Right ventricle myocardium inferior (tissue), 1 donor: ENCODE data around the gene NKD1. TPM values are rescaled to one million over a fixed set of nuclear protein-coding genes. Genes with fewer than 3 reads are reported as not detected.

ENCODE experiments used
- ATAC-seq: fragments of 200-7000 bp; cut with Tn5 transposase; one replicate; pipeline ENCODE4 v1.9.1; 2020; ENCODE audit warnings: mild to moderate bottlenecking, moderate library complexity
- DNase-seq: peaks from one replicate; pipeline ENCODE4 v3.0.0; 2021; ENCODE audit errors: missing footprints
- intact Hi-C: fragments of 100-400 bp; cut with DNase I; formaldehyde crosslinking; loops from one replicate; pipeline ENCODE4 v1.11.0; 2022
- total RNA-seq: library from RNA; stranded (reverse); fragmentation: NEBNext Ultra II Directional; extraction: Animal tissue kit (Norgen Biotek cat#: 25700); gene quantifications from one replicate; pipeline ENCODE4 v1.2.1, GENCODE V29; 2021
- donor health status: DM: no; HTN: yes; CAD: no; lungs with severe emphysema.

NKD1 gene
- total RNA-seq, 1 donor from 2014 or later: 0.43 TPM

DNA sequence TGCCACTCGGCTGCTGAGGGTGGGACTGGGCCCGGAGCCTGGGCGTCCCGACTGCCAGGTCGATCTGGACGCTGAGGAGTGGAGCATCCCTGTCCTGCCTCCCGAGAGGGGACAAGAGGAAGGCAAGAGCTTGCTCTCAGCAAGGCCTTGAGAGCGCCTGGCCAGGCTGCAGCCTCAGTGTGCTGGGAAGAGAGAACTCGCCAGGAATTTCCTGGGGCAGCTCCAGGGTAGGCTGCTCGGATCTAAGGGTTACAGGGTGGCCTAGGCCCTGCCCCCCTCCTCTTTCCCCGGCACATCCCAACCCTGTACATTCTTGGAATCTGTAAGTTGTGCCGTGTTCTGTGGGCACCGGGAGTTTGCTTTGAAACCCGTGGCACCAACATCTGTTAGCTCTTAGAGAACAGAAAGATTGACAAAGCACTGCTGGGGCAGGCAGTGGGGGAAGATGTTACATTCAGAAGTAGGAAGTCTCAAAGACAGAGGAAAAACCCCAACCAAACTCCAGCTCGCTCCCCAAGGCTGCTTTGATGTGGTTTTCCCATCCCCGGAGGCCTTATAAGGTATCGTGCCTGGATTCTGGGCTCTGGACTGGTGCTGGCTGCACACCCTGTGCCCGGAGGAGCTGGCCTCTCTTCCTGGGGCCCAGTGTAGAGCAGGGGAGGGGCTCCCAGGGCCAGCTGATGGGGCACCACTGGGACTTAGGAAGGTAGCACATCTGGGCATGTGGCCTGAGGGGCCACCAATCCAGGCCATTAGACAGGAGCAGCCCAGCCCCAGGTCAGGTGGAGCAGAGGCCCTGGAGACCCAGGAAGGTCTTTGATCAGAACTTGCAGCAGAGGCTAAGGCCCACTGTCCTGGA, 55.2 kb downstream of the NKD1 start:
- intact Hi-C loops: no loop called here

DNA sequence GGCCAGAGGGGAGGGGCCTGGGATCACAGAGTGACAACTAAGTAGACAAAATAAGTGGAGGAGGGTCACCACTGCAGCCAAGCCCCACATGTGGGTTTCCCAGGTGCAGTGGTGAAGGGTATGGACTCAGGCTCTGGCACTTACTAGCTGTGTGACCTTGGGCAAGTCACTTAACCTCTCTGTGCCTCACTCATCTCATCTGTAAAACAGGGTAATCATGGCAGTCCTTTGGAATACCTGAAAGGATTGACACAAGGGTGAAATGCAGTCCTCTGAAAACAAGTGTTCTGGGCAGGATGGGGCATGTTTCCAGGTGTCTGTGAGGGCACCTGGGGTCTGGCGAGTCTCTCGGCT, 55.8 kb downstream of the NKD1 start:
- DNase-seq (peak; percentile 11), ATAC-seq (no peak)
- intact Hi-C loops: no loop called here

More for the DNA sequence above, 55.2 kb downstream of the NKD1 start:
- DNase-seq (peak; percentile 71), ATAC-seq (peak; percentile 72)

DNA sequence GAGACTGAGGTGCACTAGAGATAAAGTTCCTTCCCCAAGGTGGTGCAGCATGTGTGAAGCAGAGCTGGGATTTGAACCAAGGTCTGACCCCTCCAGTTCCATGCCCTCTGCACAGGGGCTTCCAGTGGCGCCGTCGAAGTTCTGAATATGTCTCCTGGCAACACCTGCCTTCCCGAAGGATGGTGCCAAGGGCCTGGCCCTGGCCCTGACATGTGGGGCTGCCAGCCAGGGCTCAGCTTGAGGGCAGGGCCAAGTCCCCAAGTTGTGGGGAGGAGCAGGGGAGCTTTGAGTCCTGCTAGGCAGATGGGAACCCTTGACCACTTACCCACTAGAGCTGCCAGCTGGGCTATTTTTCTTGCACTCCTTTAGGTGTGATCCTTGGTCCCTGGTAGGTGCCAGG, 56.4 kb downstream of the NKD1 start:
- ATAC-seq (no peak), DNase-seq (no peak)
- intact Hi-C loops: no loop called here

DNA sequence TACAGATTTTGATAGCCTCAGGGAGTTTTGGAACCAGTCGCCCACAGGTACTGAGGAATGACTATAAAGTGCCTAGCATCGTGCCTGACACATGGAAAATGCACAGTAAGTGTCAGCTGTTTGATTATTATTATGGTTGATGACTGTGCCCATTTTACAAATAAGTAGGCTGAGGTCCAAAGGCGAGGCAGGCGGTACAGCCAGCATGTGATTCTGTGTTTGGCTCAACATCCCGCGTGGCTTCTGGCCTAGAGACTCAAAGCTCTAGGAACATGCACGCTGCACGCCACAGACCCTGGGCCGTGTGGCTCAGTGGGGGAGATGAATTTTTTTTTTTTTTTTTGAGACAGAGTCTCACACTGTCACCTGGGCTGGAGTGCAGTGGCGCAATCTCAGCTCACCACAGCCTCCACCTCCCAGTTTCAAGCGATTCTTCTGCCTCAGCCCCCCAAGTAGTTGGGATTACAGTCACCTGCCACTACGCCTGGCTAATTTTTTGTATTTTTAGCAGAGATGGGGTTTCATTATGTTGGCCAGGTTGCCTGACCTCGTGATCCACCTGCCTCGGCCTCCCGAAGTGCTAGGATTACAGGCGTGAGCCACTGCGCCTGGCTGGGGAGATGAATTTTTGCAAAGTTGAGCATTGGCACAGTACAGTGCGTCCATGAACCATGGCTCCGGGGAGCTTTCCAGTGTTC, 57.7 kb downstream of the NKD1 start:
- DNase-seq (peak; percentile 27), ATAC-seq (no peak)
- intact Hi-C loops: no loop called here

DNA sequence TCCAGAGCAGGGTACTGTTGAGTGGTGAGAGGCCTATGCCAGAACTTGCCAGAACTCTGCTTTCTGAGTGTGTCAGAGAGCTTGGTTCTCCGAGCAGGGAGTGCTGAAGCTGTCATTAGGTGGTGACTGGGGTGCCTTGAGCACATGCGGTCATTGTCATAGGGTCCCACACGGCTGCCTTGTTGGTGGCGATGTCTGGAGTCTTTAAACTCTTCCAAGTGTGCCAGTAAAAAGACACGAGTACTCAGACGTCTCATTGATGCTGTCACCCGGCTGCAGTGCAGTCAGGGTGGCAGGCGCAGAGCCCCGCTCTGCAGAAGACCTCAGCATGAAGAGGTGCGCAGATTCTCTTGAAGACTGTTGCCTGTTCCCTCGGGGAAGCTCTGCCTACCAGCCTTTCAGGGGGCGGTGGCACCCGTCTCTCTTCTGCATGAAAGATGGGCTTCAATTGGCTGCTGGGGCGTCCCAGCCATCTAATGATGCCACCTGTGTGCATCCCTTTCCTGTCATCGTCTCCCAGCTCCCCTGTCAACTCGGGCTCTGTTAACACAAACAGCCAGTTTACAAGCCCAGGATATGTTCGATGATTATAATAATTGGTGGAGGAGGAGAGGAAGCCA, 58.3 kb downstream of the NKD1 start:
- ATAC-seq: no peak
- intact Hi-C loops: no loop called here

DNA sequence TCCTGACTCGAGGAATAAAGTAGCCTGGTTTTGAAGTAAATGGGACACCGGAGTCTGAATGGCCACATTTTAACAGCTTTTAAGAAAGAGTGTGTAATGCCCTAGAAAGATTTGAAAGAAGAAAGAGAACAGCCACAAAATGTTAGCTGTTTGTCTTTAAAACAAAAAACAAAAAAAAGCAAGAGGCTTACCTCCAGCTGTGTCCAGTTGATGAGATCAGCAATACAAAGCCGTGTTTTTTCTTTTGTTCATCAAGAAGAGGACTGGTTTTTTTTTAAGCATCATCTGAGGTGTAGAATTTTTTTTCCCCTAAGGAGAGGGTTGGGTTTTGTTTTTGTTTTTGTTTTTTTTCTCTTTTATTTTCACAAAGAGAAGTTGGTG, 58.8 kb downstream of the NKD1 start:
- ATAC-seq (no peak), DNase-seq (no peak)
- intact Hi-C loops: no loop called here

More for the DNA sequence above, 58.3 kb downstream of the NKD1 start:
- DNase-seq: peak; percentile 68

DNA sequence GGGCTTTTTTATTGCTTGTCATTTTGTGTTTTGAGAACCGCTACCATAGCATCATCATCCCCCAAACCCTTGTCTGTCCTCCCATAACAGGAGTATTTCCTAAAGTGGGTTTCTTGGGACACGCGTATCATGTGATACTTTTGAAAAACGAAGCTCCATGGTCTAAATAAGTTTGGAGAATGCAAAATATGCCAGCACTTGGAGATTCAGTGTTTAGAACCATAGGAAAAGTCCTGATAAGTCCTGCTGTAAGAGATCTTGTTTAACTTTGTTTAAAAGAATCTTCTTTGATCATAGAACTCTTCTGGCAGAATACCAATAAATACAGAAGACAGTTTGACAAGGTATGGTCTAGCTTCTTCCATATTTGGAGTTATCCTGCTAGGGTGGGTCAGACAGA, 59.3 kb downstream of the NKD1 start:
- ATAC-seq (no peak), DNase-seq (no peak)
- intact Hi-C loops: no loop called here

DNA sequence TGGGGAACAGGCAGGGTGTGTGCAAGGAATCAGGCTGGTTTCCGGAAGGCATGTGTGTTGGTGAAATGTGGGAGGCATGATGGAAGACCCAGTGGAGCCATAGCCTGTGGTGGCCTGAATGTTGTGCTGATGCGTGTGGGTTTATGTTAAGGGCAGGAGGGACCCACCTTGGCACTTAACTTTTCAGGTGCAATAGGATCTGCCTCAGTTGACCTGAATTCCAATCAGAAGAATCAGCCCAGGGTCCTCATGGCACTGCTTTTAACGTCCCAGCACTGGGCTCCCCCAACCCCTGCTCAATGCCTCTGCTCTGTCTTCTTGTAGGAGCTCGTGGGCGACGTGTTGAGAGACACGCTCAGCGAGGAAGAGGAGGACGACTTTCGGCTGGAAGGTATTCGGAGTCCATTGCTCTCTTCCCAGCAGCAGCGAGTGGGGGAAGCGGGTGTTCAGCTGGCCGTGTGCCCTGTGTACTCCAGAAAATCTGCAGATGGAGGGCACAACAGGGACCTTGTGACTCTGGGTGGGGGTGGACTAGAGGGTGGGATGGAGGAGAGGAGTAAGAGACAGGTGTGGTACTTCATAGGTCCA, 59.9 kb downstream of the NKD1 start:
- DNase-seq (peak; percentile 25), ATAC-seq (no peak)
- intact Hi-C loops: no loop called here

DNA sequence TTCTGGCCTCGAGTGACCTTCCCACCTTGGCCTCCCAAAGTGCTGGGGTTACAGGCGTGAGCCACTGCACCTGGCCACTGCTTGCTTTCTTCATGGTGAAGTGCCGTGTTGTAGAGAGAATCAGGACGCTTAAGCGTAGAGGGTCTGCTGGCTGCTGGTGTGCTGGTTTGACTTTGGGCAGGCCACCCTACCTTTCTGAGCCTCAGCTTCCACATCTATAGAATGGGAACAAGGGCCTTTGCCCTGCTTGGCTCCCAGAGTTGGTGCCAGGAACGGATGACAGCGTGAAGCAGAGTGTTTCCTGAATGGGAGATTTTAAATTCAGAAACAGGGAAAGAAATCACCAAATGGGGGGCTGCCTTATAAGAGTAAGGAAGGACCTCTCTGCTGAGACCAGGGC, 60.9 kb downstream of the NKD1 start:
- DNase-seq (peak; percentile 37), ATAC-seq (no peak)
- intact Hi-C loops: no loop called here

DNA sequence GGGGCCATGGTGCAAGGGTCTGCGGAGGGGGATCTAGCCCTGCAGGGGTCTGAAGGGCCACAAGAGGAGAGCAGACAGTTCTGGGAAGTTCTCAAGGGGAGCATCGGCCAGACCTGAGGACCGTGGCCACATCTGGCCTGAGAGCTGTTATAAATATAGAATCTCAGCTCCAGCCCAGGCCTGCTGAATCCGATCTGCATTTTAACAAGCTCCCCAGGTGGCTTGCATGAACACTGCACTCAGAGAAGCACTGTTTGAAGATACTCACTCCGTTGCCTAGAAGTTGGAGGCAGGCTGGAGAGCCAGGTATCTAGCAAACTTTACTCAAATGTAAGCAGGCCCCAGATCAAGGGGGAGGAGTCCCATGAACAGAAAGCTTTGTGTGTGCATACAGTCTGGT, 61.3 kb downstream of the NKD1 start:
- ATAC-seq: no peak
- no peak for DNase-seq
- intact Hi-C loops: no loop called here

DNA sequence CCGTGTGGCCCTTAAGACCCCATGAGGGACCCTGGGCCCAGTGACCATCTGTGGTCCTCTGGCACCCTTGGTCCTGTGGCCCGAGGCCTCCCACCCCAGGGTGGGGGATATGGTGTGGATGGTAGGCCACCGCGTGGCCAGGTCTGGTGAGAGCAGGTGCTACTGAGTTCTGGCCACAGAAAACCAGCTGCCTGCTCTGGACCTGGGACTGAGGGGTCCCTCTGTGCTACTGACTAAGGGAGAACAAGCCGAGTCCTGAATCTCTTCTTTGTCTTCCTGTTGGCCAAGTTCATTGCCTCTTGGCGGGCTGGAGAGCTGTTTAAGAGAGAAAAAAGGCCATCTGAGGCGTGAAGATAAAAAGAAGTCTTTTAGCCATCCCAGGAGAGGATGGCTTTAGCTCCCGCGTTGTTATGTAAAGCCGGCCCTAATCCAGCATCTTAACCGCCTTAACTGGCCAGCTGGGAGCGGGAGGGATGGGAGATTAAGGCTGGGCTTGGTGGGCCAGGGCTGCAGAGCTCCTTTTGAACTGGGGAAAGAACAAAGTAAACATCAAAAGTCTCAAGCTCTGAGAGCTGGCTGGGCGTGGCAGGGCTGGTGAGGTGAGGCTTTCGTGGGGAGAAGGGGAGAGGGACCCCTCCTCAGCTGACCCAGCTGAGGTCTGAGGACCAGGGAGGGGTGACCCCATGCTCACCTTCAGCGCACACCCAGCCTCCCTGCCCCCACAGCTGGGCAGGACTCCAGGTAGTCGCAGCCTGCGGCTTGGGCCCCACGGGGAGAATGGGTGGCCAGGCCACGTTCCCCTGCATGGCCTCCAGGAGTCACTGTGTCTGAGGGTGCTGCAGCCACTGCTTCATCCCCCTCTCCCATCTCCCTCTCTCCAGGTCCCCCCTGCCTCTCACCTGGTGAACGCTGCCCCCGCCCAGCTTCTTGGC, 62.4 kb downstream of the NKD1 start:
- intact Hi-C loops: no loop called here
- DNase-seq (peak; percentile 53), ATAC-seq (peak; percentile 20)

DNA sequence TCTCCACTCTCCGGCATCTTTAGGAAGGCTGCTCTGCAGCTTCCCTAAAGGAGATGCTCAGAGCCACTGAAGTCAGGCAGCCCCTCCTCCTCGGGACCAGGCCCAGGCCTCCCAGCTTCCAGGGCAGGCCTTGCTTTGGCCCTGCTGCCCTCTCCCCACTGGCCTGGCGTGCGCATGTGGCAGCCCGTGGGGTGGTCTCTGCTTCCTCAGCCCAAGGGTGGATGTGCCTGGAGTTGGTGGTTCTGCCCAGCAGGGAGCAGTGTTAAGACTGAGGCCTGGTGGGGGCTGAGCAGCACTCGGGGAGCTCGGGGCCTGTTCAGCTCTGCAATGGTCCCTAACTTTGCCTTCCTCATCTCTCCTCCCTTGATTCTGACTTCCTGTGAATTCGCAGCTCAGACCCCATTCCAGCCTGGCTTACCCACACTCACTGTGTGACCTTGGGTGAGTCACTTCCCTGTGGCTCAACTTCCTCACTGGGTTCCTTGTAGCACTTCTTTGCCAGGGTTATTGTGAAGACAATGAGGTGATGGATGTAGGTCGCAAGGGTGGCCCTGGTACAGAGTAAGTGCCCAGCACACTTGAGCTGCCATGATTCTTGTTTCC, 63.2 kb downstream of the NKD1 start:
- ATAC-seq: no peak
- intact Hi-C loops: no loop called here
- peak; percentile 48 for DNase-seq

DNA sequence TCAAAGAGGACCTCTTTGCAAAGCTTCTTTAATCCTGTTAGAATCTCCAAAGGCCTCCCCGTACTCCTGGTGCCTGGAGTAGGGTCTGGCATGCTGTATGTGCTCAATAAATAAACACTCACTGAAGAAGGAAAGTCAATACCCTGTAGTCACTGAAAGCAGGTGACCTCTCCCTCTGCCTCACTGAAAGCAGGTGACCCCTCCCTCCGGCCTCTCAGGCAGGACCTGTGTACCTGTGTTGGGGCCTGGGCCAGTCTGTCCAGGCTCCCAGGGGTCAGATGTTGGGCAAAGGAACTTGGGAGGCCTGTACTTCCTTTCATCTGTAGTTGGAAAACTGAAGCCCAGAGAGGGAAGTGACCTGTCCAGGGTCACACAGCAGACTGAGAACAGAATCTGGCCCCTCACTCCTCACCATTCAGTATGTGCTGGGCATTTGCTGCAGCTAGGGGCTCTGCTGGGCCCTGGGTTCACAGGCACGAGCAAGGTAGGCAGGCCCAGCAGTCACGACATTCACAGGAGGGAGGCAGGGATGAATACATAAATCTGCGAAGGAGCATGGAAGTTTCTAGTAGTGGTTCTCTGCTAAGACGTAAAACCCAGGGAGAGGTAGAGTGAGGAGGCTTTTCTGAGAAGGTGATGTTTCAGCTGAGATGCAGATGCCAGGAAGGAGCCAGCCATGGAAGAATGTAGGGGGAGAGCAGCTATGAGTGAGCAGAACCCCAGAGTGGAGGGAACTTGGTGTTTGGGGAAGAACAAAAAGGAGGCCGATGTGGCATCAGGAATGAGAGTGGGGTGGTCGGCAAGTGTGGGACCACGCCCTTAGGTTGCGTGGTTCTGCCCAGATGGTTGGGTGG, 64.0 kb downstream of the NKD1 start:
- intact Hi-C loops: no loop called here
- DNase-seq (peak; percentile 21), ATAC-seq (no peak)

DNA sequence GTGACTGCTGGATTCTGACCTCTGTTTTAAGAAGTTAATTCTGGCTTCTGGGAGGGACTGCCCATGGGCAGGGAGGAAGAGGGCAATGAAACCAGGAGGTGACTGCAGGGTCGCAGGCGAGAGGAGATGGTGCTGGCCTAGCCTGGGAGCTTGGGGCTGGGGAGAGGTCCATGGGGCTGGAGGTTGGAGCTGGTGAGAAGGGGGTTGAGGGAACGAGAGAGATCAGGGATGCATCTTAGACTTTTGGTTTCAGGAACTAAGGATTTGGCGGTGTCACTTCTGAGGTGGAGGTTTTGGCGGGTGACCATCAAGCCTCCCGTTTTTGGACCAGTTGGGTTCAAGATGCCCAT, 64.6 kb downstream of the NKD1 start:
- DNase-seq (peak; percentile 0), ATAC-seq (no peak)
- intact Hi-C loops: no loop called here

DNA sequence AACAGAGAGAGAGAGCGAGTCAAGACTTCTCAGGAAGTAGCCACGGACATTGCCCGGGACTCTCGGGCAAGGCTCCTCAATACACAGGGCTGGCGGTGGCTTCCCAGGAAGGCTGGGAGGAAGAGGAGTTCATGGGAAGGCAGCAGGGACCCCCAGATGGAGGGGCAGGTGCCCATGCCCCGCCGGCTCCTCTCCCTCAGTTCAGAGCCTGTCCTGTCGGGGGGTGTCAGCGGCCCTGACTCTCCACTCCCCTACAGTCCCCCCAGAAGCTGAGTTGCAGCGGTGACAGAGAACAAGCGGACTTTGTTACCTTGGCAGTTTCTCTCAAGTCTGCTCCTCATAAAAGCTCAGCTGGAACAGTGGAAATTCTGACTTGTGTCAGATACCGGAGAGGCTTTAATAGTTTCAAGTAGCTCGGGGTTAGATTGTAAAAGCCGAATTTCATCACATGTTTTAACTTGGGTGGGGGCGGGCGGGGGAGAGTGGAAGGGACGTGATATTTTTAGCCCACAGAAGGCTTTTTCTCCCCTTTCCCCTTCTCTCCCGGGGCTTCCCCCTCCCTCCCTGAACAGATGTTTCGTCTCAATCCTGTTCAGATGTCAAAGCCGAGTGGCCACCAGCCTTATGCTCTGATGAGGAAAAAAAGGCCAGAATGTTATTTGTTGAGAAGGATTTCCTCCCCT, 65.2 kb downstream of the NKD1 start:
- peak; percentile 37 for ATAC-seq
- intact Hi-C loops: no loop called here
- DNase-seq: peak; percentile 32

DNA sequence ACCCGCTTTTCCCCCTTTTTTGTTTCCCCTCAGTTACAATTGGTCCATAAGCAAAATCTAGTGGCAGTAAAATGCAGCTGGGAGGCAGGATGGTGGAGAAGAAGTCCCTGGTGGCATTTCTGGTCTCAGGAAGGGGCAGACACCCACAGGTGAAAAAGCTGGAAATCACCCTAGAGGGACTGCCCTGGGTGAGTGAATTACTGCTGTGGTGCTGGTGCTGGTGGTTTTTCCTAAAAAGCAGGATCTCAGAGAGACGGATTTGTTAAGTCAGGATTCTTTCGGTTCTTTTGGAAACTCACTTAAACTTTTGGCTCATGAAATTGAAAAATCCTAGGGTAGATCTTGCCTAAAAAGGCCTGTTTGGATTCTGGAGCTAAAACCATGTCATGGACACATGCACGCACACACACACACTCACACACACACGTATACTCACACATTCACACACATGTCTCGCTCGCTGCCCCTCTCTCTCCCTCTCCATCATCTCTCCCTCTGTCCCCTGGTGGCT, 65.8 kb downstream of the NKD1 start:
- intact Hi-C loops: no loop called here
- no peak for ATAC-seq
- DNase-seq: peak; percentile 28
